HEK293 (cell line): Measurements from ENCODE around the gene CIROP.

Source experiments
- CTCF ChIA-PET: fragments of 350-600 bp; formaldehyde crosslinking; extraction: SDS; loops from one replicate; lab custom pipeline; 2021; ENCODE audit warnings: antibody characterized with exemption; lab: Yijun Ruan, JAX
- POLR2A ChIA-PET: fragments of 300-600 bp; formaldehyde crosslinking; extraction: SDS; loops from one replicate; lab custom pipeline; 2020; ENCODE audit warnings: antibody characterized with exemption, inconsistent platforms; lab: Yijun Ruan, JAX
- H3K27ac ChIP-seq: fragments of 200-500 bp; sonication (Bioruptor generic); 2 replicates; pipeline ENCODE4 v1.5.1; 2014; ENCODE audit warnings: low read depth, low read length, control low read depth, inconsistent platforms; ENCODE audit errors: extremely low read depth
- H3K36me3 ChIP-seq, 2 experiments: fragments of 200-500 bp in 1 of 2; sonication (Bioruptor generic) in 1 of 2; 1 replicate in 1 of 2; 2 replicates in 1 of 2; pipeline ENCODE4 v1.5.1; 2014 to 2017; ENCODE audit warnings: inconsistent platforms in 2 of 2, low read length in 2 of 2; ENCODE audit not compliant: control insufficient read depth in 2 of 2, insufficient read depth in 1 of 2
- H3K4me1 ChIP-seq: fragments of 200-500 bp; sonication (Bioruptor generic); 2 replicates; pipeline ENCODE4 v1.5.1; 2014; ENCODE audit warnings: mild to moderate bottlenecking, low read length, inconsistent platforms; ENCODE audit not compliant: control insufficient read depth, insufficient read depth
- H3K4me3 ChIP-seq: 2 replicates; pipeline ENCODE4 v1.5.1; 2011; ENCODE audit warnings: low read depth, mild to moderate bottlenecking, control low read depth, low read length, moderate library complexity
- H3K9me3 ChIP-seq: fragments of 200-500 bp; sonication (Bioruptor generic); 2 replicates; pipeline ENCODE4 v1.5.1; 2014; ENCODE audit warnings: low read depth, low read length, inconsistent platforms; ENCODE audit not compliant: control insufficient read depth, insufficient read depth
- BCL11B ChIP-seq: fragments of 450-650 bp; formaldehyde crosslinking; IDR thresholded peaks from 2 replicates; pipeline ENCODE4 v1.5.1; 2016; ENCODE audit warnings: low read depth, missing biosample characterization, missing genetic modification characterization
- FEZF1 ChIP-seq: fragments of 450-650 bp; formaldehyde crosslinking; IDR thresholded peaks from 2 replicates; pipeline ENCODE4 v1.5.1; 2016; ENCODE audit warnings: missing biosample characterization, missing genetic modification characterization
- GLIS2 ChIP-seq: fragments of 450-650 bp; formaldehyde crosslinking; IDR thresholded peaks from 2 replicates; pipeline ENCODE4 v1.5.1; 2016; ENCODE audit warnings: missing biosample characterization, missing genetic modification characterization
- HIC1 ChIP-seq: fragments of 450-650 bp; formaldehyde crosslinking; IDR thresholded peaks from 2 replicates; pipeline ENCODE4 v1.5.1; 2016; ENCODE audit warnings: missing biosample characterization, missing genetic modification characterization
- IKZF3 ChIP-seq: fragments of 450-650 bp; IDR thresholded peaks from 2 replicates; pipeline ENCODE4 v1.5.0; 2018; ENCODE audit warnings: missing biosample characterization, mild to moderate bottlenecking, missing genetic modification characterization, moderate library complexity
- MYNN ChIP-seq: fragments of 450-650 bp; formaldehyde crosslinking; IDR thresholded peaks from 2 replicates; pipeline ENCODE4 v1.5.1; 2016; ENCODE audit warnings: missing biosample characterization, missing genetic modification characterization, borderline replicate concordance
- RBAK ChIP-seq: fragments of 450-650 bp; formaldehyde crosslinking; IDR thresholded peaks from 2 replicates; pipeline ENCODE4 v1.5.1; 2016; ENCODE audit warnings: missing biosample characterization, missing genetic modification characterization
- SALL2 ChIP-seq: fragments of 450-650 bp; formaldehyde crosslinking; IDR thresholded peaks from 2 replicates; pipeline ENCODE4 v1.5.0; 2017; ENCODE audit warnings: missing biosample characterization, mild to moderate bottlenecking, missing genetic modification characterization, borderline replicate concordance
- WT1 ChIP-seq: fragments of 450-650 bp; formaldehyde crosslinking; IDR thresholded peaks from 2 replicates; pipeline ENCODE4 v1.5.1; 2016; ENCODE audit warnings: missing biosample characterization, missing genetic modification characterization
- ZBTB17 ChIP-seq: fragments of 450-650 bp; formaldehyde crosslinking; IDR thresholded peaks from 2 replicates; pipeline ENCODE4 v1.5.1; 2016; ENCODE audit warnings: missing biosample characterization, missing genetic modification characterization
- ZNF394 ChIP-seq: fragments of 450-650 bp; formaldehyde crosslinking; IDR thresholded peaks from 2 replicates; pipeline ENCODE4 v1.5.1; 2016; ENCODE audit warnings: missing biosample characterization, missing genetic modification characterization, mild to moderate bottlenecking, moderate library complexity, borderline replicate concordance
- ZNF423 ChIP-seq: fragments of 450-650 bp; formaldehyde crosslinking; IDR thresholded peaks from 2 replicates; pipeline ENCODE4 v1.5.1; 2016; ENCODE audit warnings: missing biosample characterization, missing genetic modification characterization
- ZNF488 ChIP-seq: fragments of 450-650 bp; formaldehyde crosslinking; IDR thresholded peaks from 2 replicates; pipeline ENCODE4 v1.5.1; 2016; ENCODE audit warnings: missing biosample characterization, missing genetic modification characterization
- ZNF530 ChIP-seq: fragments of 450-650 bp; formaldehyde crosslinking; IDR thresholded peaks from 2 replicates; pipeline ENCODE4 v1.5.1; 2016; ENCODE audit warnings: low read depth, missing biosample characterization, missing genetic modification characterization
- ZNF555 ChIP-seq: fragments of 450-650 bp; formaldehyde crosslinking; conservative IDR thresholded peaks from 2 replicates; pipeline ENCODE4 v1.5.1; 2017; ENCODE audit warnings: missing biosample characterization, mild to moderate bottlenecking, missing genetic modification characterization, inconsistent platforms
- ZNF610 ChIP-seq: fragments of 450-650 bp; formaldehyde crosslinking; IDR thresholded peaks from 2 replicates; pipeline ENCODE4 v1.5.1; 2016; ENCODE audit warnings: missing biosample characterization, missing genetic modification characterization, borderline replicate concordance
- ZNF658 ChIP-seq: fragments of 450-650 bp; formaldehyde crosslinking; IDR thresholded peaks from 2 replicates; pipeline ENCODE4; 2016; ENCODE audit warnings: missing biosample characterization, missing genetic modification characterization
- ZNF76 ChIP-seq: fragments of 450-650 bp; formaldehyde crosslinking; IDR thresholded peaks from 2 replicates; pipeline ENCODE4; 2016; ENCODE audit warnings: low read depth, missing biosample characterization, missing genetic modification characterization, borderline replicate concordance
- ZNF830 ChIP-seq: fragments of 450-650 bp; IDR thresholded peaks from 2 replicates; pipeline ENCODE4 v1.5.0; 2018; ENCODE audit warnings: missing biosample characterization, missing genetic modification characterization, low read depth, mild to moderate bottlenecking, moderate library complexity
- TF ChIP-seq, protein P1 (sequence below): fragments of 450-650 bp; formaldehyde crosslinking; IDR thresholded peaks from 2 replicates; pipeline ENCODE4 v1.5.1; 2017; ENCODE audit warnings: missing biosample characterization, missing genetic modification characterization

CIROP gene

DNA sequence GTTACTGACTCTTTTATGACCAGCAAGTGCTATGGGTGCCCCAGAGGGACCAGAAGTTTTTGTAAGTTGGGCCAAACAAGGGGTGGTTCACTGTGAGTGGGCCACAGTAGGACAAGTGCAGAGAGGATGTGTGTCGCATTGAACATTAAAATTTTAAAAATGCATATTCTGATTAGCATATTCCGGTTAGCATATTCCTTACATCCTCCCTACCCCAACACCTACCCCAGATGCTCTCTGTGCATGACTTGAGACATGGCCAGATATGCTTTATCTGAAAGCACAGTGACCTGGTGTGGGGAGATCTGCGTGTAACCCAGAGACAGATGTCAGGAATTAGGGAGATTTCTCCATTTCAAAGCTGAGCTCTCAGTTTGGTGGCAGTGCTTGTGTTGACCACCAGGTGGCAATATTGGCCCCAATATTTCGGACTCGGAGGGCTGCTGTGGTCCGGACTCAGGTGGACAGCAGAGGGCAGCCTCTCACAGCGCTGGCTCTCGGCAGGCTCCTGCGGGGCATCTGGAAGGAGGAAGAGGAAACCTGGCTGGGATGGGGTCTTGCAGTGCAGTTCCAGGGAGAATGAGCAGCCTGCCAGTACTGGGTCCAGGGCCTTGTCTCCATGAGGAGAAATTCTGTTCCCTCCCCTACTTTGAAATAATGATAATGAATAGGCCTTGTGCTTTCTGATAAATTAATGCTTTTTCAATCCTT, 15.9 kb upstream of the CIROP start (continued):
- no peak for TF ChIP-seq ZNF76 (tag by site-specific recombination)

GRCh38 chr14:23119363-23120327, 14.9 kb upstream of the CIROP start:
- ChIA-PET CTCF (interaction anchor here (0.6 to 11.2 kb wide), 17 partner anchors 8 to 260 kb away, joined by 3 to 424 read pairs (median 4); partner anchors contain the start of genes ACIN1, C14orf119 and SLC7A8), POLR2A (interaction anchor here (1.6 kb wide), 1 partner anchor 62 kb away, joined by 4 read pairs; no protein-coding TSS in a partner anchor)
- TF ChIP-seq HIC1 (tag by site-specific recombination) (no peak), FEZF1 (no peak), ZNF658 (tag by site-specific recombination) (no peak), ZNF423 (no peak), ZNF530 (tag by site-specific recombination) (no peak), ZNF394 (tag by site-specific recombination) (no peak), IKZF3 (no peak), BCL11B (tag by site-specific recombination) (no peak), ZNF830 (tag by site-specific recombination) (no peak), SALL2 (tag by site-specific recombination) (no peak)
- Histone ChIP-seq H3K4me1 (no peaks in the 10 kb centered on the region; the same call in 1 of the 2 replicates), H3K36me3 (no peaks in the 10 kb centered on the region), H3K27ac (no peak overlapping the region), H3K4me3 (no peak overlapping the region), H3K9me3 (no peaks in the 10 kb centered on the region)

- Histone ChIP-seq H3K4me3 (no peak within 1 kb of the TSS), H3K9me3 (no peaks in the 10 kb centered on the region), H3K36me3 (no peaks in the 10 kb centered on the region), H3K4me1 (no peaks in the 10 kb centered on the region; the same call in 1 of the 2 replicates), H3K27ac (no peak within 1 kb of the TSS)
- POLR2A ChIA-PET = no interaction called here
- CTCF ChIA-PET = interaction anchor here (1.1 to 11.2 kb wide), 5 partner anchors 24 to 124 kb away, joined by 4 to 424 read pairs (median 6); partner anchors contain the start of genes ACIN1, C14orf119 and SLC7A8
- TF ChIP-seq WT1 (tag by site-specific recombination) (no peak), ZNF555 (no peak), RBAK (tag by site-specific recombination) (no peak), ZBTB17 (tag by site-specific recombination) (no peak), ZNF488 (tag by site-specific recombination) (no peak), MYNN (no peak), GLIS2 (tag by site-specific recombination) (no peak), ZNF610 (tag by site-specific recombination) (no peak)
- TF ChIP-seq, protein P1, sequence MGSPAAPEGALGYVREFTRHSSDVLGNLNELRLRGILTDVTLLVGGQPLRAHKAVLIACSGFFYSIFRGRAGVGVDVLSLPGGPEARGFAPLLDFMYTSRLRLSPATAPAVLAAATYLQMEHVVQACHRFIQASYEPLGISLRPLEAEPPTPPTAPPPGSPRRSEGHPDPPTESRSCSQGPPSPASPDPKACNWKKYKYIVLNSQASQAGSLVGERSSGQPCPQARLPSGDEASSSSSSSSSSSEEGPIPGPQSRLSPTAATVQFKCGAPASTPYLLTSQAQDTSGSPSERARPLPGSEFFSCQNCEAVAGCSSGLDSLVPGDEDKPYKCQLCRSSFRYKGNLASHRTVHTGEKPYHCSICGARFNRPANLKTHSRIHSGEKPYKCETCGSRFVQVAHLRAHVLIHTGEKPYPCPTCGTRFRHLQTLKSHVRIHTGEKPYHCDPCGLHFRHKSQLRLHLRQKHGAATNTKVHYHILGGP = no peak
Measured at GRCh38 chr14:23118506-23119362, 13.9 kb upstream of the CIROP start, which contains the start of gene CEBPE. TSS of gene CEBPE (minus strand) at chr14:23119255. CDS start at chr14:23119091, 164 bp downstream.
